BJ (cell line): ENCODE measurements around the gene ACVR1. TPM values are rescaled to one million over a fixed set of nuclear protein-coding genes. Genes with fewer than 3 reads are reported as not detected.

ENCODE experiments used
- CTCF ChIA-PET: fragments of 350-600 bp; formaldehyde crosslinking; extraction: SDS; loops from one replicate; lab custom pipeline; 2021; ENCODE audit warnings: antibody characterized with exemption, inconsistent platforms; lab: Yijun Ruan, JAX
- POLR2A ChIA-PET: fragments of 300-600 bp; sonication (Branson Sonifier 250); formaldehyde crosslinking; extraction: SDS; loops from one replicate; lab custom pipeline; 2021; ENCODE audit warnings: antibody characterized with exemption; lab: Charles Lee
- DNase-seq: peaks from one replicate; pipeline ENCODE4 v3.0.0-alpha.2; 2011; ENCODE audit warnings: low read depth
- H3K27me3 ChIP-seq: 2 replicates; pipeline ENCODE4 v1.6.0; 2011; ENCODE audit warnings: low read length; ENCODE audit not compliant: control insufficient read depth, insufficient read depth
- H3K36me3 ChIP-seq: 2 replicates; pipeline ENCODE4 v1.5.1; 2011; ENCODE audit warnings: low read length; ENCODE audit not compliant: control insufficient read depth, insufficient read depth
- H3K4me3 ChIP-seq: 2 replicates; pipeline ENCODE4 v1.5.1; 2011; ENCODE audit warnings: low read depth, mild to moderate bottlenecking, control low read depth, low read length
- CTCF ChIP-seq: IDR thresholded peaks from 2 replicates; pipeline ENCODE4 v1.5.1; 2011; ENCODE audit warnings: low read depth, mild to moderate bottlenecking, control low read depth, inconsistent platforms, low read length, moderate library complexity; ENCODE audit not compliant: insufficient read depth
- polyA plus RNA-seq: library from polyadenylated mRNA; depleted of rRNA; stranded (reverse); fragments of >200 nt; gene quantifications from 2 replicates; pipeline ENCODE4 v1.2.3, GENCODE V29; 2011

Gene ACVR1
- polyA plus RNA-seq, 1 experiment, result 28.5 TPM

GRCh38 chr2:157876786-157877138 lies 632 bp upstream of the ACVR1 start:
- Histone ChIP-seq H3K4me3 (peak overlapping the region; percentile 50), H3K27me3 (no peaks in the 10 kb centered on the region), H3K36me3 (no peaks in the 10 kb centered on the region; the same call in 1 of the 2 replicates)
- no peak for TF ChIP-seq CTCF
- CTCF ChIA-PET, result interaction anchor here (0.6 to 2.7 kb wide), 12 partner anchors 8 to 245 kb away, joined by 3 to 9 read pairs (median 4); no protein-coding TSS in a partner anchor
- DNase-seq, result no peak
- POLR2A ChIA-PET, result no interaction called here

GRCh38 chr2:157875641-157876065 lies 477 bp downstream of the ACVR1 start:
- Histone ChIP-seq H3K4me3 (peak overlapping the region; percentile 95), H3K36me3 (no peaks in the 10 kb centered on the region; the same call in 1 of the 2 replicates), H3K27me3 (no peaks in the 10 kb centered on the region)
- no peak for DNase-seq
- ChIA-PET CTCF (interaction anchor here (0.6 to 2.7 kb wide), 10 partner anchors 9 to 187 kb away, joined by 3 to 9 read pairs (median 4); no protein-coding TSS in a partner anchor), POLR2A (no interaction called here)
- no peak for TF ChIP-seq CTCF

DNA sequence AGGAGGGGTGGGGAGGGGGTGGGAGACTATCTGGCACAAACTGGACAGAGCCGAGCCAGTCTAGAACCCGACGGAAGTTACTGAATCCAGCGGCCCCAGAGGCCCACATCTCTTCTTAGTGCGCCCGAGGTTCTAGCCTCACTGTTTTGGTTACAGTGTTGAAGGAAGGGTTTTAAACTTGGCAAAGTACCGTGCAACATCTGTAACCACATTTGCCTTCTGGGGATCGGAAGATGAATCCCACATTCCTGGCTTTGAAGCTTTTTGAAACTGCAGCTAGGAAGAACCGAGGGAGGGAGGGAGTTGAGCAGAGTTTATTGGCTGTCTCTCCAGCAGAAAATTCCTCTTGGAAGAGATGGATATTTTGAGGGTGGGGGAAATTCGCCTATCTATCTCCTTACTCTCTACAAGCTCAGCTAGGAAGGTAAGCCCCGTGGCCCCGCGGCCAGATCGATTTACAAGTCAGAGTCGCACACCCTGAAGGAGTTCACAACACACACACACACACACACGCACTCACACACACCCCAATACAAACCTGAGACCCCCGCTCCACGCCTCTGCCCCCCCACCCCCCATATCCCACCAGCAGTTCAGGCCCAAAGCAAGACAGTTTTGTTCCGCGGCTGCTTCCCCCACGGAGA lies 1.0 kb downstream of the ACVR1 start:
- no peak for TF ChIP-seq CTCF
- Histone ChIP-seq H3K4me3 (peak overlapping the region; percentile 95), H3K27me3 (no peaks in the 10 kb centered on the region), H3K36me3 (no peaks in the 10 kb centered on the region; the same call in 1 of the 2 replicates)
- CTCF ChIA-PET, result interaction anchor here (1.0 to 2.7 kb wide), 3 partner anchors 17 to 101 kb away, joined by 3 to 8 read pairs (median 3); no protein-coding TSS in a partner anchor
- POLR2A ChIA-PET, result interaction anchor here (0.6 kb wide), 1 partner anchor 389 kb away, joined by 6 read pairs; no protein-coding TSS in a partner anchor
- DNase-seq, result peak; percentile 76

DNA sequence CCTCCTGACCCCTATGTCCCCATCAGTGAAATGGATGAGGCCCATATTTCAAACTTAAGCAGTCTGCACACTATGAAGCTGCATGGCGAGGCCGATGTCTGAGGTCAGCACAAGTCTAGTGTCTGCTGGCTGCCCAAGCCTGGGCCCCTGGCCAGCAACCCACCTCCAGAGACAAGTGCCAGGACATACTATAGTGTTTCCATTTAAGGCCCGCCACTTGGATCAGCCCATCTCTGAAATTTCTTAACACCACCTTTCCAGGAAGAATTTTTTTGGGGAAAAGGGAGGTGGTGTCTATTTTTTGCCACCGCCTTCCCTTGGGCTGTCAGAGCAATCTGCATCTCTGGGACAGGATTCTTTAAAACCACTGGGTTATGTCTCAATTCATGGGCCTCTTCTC lies 1.8 kb downstream of the ACVR1 start:
- no peak for DNase-seq
- ChIA-PET CTCF (no interaction called here), POLR2A (interaction anchor here (0.6 kb wide), 1 partner anchor 388 kb away, joined by 6 read pairs; no protein-coding TSS in a partner anchor)

More for the DNA sequence above, 1.8 kb downstream of the ACVR1 start:
- Histone ChIP-seq H3K4me3 (peak overlapping the region; percentile 95), H3K36me3 (no peaks in the 10 kb centered on the region; the same call in 1 of the 2 replicates), H3K27me3 (no peaks in the 10 kb centered on the region)
- no peak for TF ChIP-seq CTCF
